Glutamatergic neuron (in vitro differentiated cells): Measurements from ENCODE around the gene EML2. TPM values are rescaled to one million over a fixed set of nuclear protein-coding genes. Genes with fewer than 3 reads are reported as not detected.

ENCODE experiments used
- DNase-seq: peaks from one replicate; pipeline ENCODE4 v3.0.0; 2022
- H3K27ac Mint-ChIP-seq: one replicate; pipeline ENCODE4 v1.8.0; 2020; ENCODE audit warnings: mild to moderate bottlenecking, mixed read lengths, inconsistent platforms; ENCODE audit not compliant: unreplicated experiment
- H3K27me3 Mint-ChIP-seq: one replicate; pipeline ENCODE4 v1.8.0; 2020; ENCODE audit warnings: mild to moderate bottlenecking, moderate library complexity, mixed read lengths, inconsistent platforms; ENCODE audit not compliant: unreplicated experiment
- H3K36me3 Mint-ChIP-seq: one replicate; pipeline ENCODE4 v1.8.0; 2020; ENCODE audit warnings: mild to moderate bottlenecking, mixed read lengths, inconsistent platforms; ENCODE audit not compliant: unreplicated experiment
- H3K4me1 Mint-ChIP-seq: one replicate; pipeline ENCODE4 v1.8.0; 2020; ENCODE audit warnings: mild to moderate bottlenecking, low read depth, mixed read lengths, inconsistent platforms; ENCODE audit not compliant: unreplicated experiment
- H3K4me3 Mint-ChIP-seq: one replicate; pipeline ENCODE4 v1.8.0; 2020; ENCODE audit warnings: mild to moderate bottlenecking, mixed read lengths, inconsistent platforms; ENCODE audit not compliant: unreplicated experiment
- H3K9me3 Mint-ChIP-seq: one replicate; pipeline ENCODE4 v1.8.0; 2020; ENCODE audit warnings: mild to moderate bottlenecking, moderate library complexity, mixed read lengths, inconsistent platforms; ENCODE audit not compliant: unreplicated experiment
- CTCF ChIP-seq: fragments of 200-600 bp; sonication (generic); IDR thresholded peaks from one replicate; pipeline ENCODE4 v1.5.0; 2021; ENCODE audit not compliant: partially characterized antibody, unreplicated experiment
- total RNA-seq: library from RNA; stranded (reverse); fragmentation: NEBNext Ultra II Directional; extraction: Animal tissue kit (Norgen Biotek cat#: 25700); gene quantifications from one replicate; pipeline ENCODE4 v1.2.1, GENCODE V29; 2021; ENCODE audit not compliant: unreplicated experiment

EML2 gene
- total RNA-seq, 1 donor from 2014 or later, result 53.2 TPM

- H3K4me1 Mint-ChIP-seq, result peaks cover 8% of the 10 kb centered on the region
- TF ChIP-seq CTCF, result no peak
- no peaks in the 10 kb centered on the region for H3K36me3 Mint-ChIP-seq
- H3K9me3 Mint-ChIP-seq, result peaks cover 4% of the 10 kb centered on the region
- peak overlapping the region; percentile 59 for H3K4me3 Mint-ChIP-seq
- peak; percentile 72 for DNase-seq
- peak overlapping the region; percentile 89 for H3K27ac Mint-ChIP-seq
- H3K27me3 Mint-ChIP-seq, result peaks cover 3% of the 10 kb centered on the region
Observed at GRCh38 chr19:45653634-45654033, 14.4 kb upstream of the EML2 start.

- TF ChIP-seq CTCF, result no peak
- no peak for DNase-seq
- Mint-ChIP-seq H3K27ac (no peak overlapping the region), H3K4me1 (peaks cover 8% of the 10 kb centered on the region), H3K4me3 (no peak overlapping the region), H3K9me3 (peaks cover 6% of the 10 kb centered on the region), H3K36me3 (no peaks in the 10 kb centered on the region), H3K27me3 (peaks cover 3% of the 10 kb centered on the region)
Observed at GRCh38 chr19:45650722-45651121, 11.5 kb upstream of the EML2 start.

- peaks cover 8% of the 10 kb centered on the region for H3K4me1 Mint-ChIP-seq
- H3K4me3 Mint-ChIP-seq, result peak overlapping the region; percentile 83
- peaks cover 4% of the 10 kb centered on the region for H3K9me3 Mint-ChIP-seq
- peaks cover 2% of the 10 kb centered on the region for H3K36me3 Mint-ChIP-seq
- TF ChIP-seq CTCF, result no peak
- H3K27me3 Mint-ChIP-seq, result peaks cover 4% of the 10 kb centered on the region
- DNase-seq, result no peak
- peak overlapping the region; percentile 12 for H3K27ac Mint-ChIP-seq
Observed at GRCh38 chr19:45646345-45646698, 7.1 kb upstream of the EML2 start.

- TF ChIP-seq CTCF, result no peak
- peaks cover 7% of the 10 kb centered on the region for H3K36me3 Mint-ChIP-seq
- H3K27me3 Mint-ChIP-seq, result peaks cover 5% of the 10 kb centered on the region
- peak; percentile 88 for DNase-seq
- peaks cover 5% of the 10 kb centered on the region for H3K9me3 Mint-ChIP-seq
- H3K4me3 Mint-ChIP-seq, result peak overlapping the region; percentile 83
- no peak overlapping the region for H3K27ac Mint-ChIP-seq
- peaks cover 11% of the 10 kb centered on the region for H3K4me1 Mint-ChIP-seq
Observed at GRCh38 chr19:45645631-45646344, 6.6 kb upstream of the EML2 start.

GRCh38 chr19:45645068-45645630 is 6.0 kb upstream of the EML2 start:
- Mint-ChIP-seq H3K27me3 (peaks cover 7% of the 10 kb centered on the region), H3K4me3 (peak overlapping the region; percentile 90), H3K36me3 (peaks cover 8% of the 10 kb centered on the region), H3K4me1 (peaks cover 11% of the 10 kb centered on the region), H3K9me3 (peaks cover 6% of the 10 kb centered on the region), H3K27ac (no peak overlapping the region)
- no peak for TF ChIP-seq CTCF
- no peak for DNase-seq
